Breast epithelium (tissue), 3 donors: ENCODE data around the gene PARP11.

Experiments
- POLR2A ChIP-seq: fragments of 450-650 bp; IDR thresholded peaks from one replicate; pipeline ENCODE4 v1.6.1; 2016; ENCODE audit warnings: antibody characterized with exemption, mild to moderate bottlenecking, moderate library complexity
- TF ChIP-seq, protein P1 (sequence below), 3 donors: fragments of 450-650 bp; IDR thresholded peaks; one replicate each; pipeline ENCODE4 v1.5.1; 2016 to 2017; ENCODE audit warnings: antibody characterized with exemption in 3 of 3, mild to moderate bottlenecking in 3 of 3, moderate library complexity in 3 of 3

DNA sequence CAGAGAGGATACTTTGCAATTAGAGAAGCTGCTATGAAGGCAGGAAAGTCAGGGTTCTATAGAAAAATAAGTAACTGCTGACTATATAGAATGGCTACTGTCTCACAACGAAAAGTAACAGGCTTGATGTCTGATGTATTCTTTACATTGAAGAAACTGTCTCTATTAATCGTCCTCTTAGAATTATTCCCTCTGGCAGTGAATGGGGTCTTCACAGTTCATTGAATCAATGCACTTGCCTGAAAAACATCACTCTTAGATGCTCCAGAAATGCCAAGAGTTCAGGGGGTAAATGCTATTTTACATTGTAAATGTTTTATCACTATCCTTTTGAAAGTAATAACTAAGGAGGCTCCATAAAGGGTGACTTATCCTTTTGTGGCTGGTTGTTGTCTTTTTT is 82.6 kb downstream of the PARP11 start:
- TF ChIP-seq POLR2A: no peak
- TF ChIP-seq, protein P1, sequence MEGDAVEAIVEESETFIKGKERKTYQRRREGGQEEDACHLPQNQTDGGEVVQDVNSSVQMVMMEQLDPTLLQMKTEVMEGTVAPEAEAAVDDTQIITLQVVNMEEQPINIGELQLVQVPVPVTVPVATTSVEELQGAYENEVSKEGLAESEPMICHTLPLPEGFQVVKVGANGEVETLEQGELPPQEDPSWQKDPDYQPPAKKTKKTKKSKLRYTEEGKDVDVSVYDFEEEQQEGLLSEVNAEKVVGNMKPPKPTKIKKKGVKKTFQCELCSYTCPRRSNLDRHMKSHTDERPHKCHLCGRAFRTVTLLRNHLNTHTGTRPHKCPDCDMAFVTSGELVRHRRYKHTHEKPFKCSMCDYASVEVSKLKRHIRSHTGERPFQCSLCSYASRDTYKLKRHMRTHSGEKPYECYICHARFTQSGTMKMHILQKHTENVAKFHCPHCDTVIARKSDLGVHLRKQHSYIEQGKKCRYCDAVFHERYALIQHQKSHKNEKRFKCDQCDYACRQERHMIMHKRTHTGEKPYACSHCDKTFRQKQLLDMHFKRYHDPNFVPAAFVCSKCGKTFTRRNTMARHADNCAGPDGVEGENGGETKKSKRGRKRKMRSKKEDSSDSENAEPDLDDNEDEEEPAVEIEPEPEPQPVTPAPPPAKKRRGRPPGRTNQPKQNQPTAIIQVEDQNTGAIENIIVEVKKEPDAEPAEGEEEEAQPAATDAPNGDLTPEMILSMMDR (IDR thresholded peaks at IDR 0.05): no peak
